ACC112 (cell line): ENCODE measurements around the gene BEST2.
A peak's percentile ranks its signal among the peaks of the same experiment; 100 is the strongest.
"Not testable (repeated sequence)": the region's sequence is repeated elsewhere in the genome, so short reads cannot be mapped to it uniquely, and the experiment has no call there.

Source experiments
- H2AFZ ChIP-seq: fragments of 200-600 bp; sonication (generic); one replicate; pipeline ENCODE4 v1.6.0; 2017; ENCODE audit warnings: antibody characterized with exemption, low read length; ENCODE audit not compliant: unreplicated experiment
- H3K27ac ChIP-seq: fragments of 200-600 bp; sonication (generic); 2 replicates; pipeline ENCODE4 v1.5.1; 2014; ENCODE audit warnings: low read depth, mild to moderate bottlenecking, antibody characterized with exemption, low read length, moderate library complexity
- H3K27me3 ChIP-seq: fragments of 200-600 bp; sonication (generic); 2 replicates; pipeline ENCODE4 v1.6.1; 2014; ENCODE audit warnings: mild to moderate bottlenecking, antibody characterized with exemption, low read length, moderate library complexity, mixed read lengths; ENCODE audit not compliant: insufficient read depth
- H3K36me3 ChIP-seq: fragments of 200-600 bp; sonication (generic); 2 replicates; pipeline ENCODE4 v1.6.1; 2016; ENCODE audit warnings: mild to moderate bottlenecking, antibody characterized with exemption, low read length, moderate library complexity, mixed read lengths; ENCODE audit not compliant: insufficient read depth
- H3K4me1 ChIP-seq: fragments of 200-600 bp; sonication (generic); one replicate; pipeline ENCODE4 v1.6.1; 2016; ENCODE audit warnings: low read length, mixed read lengths; ENCODE audit not compliant: insufficient read depth, unreplicated experiment, control insufficient read depth
- H3K4me3 ChIP-seq: fragments of 200-600 bp; sonication (generic); 2 replicates; pipeline ENCODE4 v1.5.1; 2014; ENCODE audit warnings: mild to moderate bottlenecking, low read depth, low read length
- H3K79me2 ChIP-seq: fragments of 200-600 bp; sonication (generic); one replicate; pipeline ENCODE4 v1.6.0; 2016; ENCODE audit warnings: low read length; ENCODE audit not compliant: control insufficient read depth, unreplicated experiment, insufficient read depth

BEST2 gene

DNA sequence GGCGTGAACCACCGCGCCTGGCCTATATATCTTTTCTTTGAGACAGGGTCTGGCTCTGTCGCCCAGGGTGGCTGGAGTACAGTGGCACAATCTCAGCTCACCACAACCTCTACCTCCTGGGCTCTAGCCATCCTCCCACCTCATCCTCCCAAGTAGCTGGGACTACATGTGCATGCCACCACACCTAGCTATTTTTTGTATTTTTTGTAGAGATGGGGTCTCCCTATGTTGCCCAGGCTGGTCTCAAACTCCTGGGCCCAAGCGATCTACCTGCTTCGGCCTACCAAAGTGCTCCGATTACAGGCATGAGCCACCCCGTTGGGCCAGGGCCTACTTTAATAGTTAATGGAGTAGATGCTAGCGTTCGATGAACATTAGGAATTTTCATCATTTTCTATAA, 31.3 kb upstream of the BEST2 start:
- H3K27ac ChIP-seq: 0 out of 2 replicates have a peak overlapping the region, but pooled peaks have one; percentile 90

DNA sequence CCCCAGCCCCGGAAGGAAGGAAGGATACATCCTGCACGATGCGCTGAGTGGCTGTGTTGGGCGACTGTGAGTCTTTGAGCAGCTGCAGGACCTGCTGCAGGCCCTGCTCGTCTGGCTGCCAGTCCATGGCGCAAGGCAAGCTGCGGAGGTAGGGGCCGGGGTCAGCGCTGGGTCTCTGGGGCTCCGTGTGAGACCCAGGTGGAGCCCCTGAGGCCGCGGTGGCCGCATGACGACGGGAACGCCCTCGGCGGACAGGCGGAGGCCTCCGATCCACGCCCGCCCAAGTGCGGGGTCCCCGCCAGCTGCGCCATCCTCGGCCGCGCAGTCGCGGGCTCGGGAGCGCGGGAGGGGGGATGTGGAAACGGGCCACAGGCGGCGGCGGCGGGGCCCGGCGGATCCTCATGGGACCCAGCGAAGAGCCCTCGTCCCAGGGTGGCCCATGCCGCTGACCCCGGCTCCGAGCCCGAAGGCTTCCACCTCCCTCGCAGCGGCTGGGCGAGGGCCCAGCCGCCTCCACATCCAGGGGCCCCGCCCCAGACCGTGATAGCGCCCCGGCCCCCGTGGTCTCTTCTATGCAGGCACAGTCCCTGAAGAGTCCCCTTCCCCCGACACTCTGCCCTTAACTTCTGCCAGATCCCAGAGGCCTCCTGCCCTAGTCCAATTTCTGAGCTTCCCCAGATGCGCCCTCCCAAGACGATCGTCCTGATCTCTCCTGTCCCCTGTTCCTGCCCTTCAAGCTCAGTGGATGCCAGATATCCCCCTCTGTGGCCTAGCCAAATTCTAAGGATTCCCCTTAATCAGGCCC, 30.5 kb upstream of the BEST2 start:
- H2AFZ ChIP-seq: no peak overlapping the region
- no peaks in the 10 kb centered on the region for H3K36me3 ChIP-seq
- peaks cover 59% of the 10 kb centered on the region for H3K79me2 ChIP-seq
- H3K27me3 ChIP-seq: no peaks in the 10 kb centered on the region
- H3K27ac ChIP-seq: peak overlapping the region; percentile 90
- H3K4me1 ChIP-seq: peaks cover 14% of the 10 kb centered on the region
- peak overlapping the region; percentile 98 for H3K4me3 ChIP-seq

More for the DNA sequence above, 31.3 kb upstream of the BEST2 start:
- H2AFZ ChIP-seq: no peak overlapping the region
- no peaks in the 10 kb centered on the region for H3K27me3 ChIP-seq
- peaks cover 66% of the 10 kb centered on the region for H3K79me2 ChIP-seq
- H3K36me3 ChIP-seq: no peaks in the 10 kb centered on the region
- peaks cover 14% of the 10 kb centered on the region for H3K4me1 ChIP-seq
- H3K4me3 ChIP-seq: peak overlapping the region; percentile 98

DNA sequence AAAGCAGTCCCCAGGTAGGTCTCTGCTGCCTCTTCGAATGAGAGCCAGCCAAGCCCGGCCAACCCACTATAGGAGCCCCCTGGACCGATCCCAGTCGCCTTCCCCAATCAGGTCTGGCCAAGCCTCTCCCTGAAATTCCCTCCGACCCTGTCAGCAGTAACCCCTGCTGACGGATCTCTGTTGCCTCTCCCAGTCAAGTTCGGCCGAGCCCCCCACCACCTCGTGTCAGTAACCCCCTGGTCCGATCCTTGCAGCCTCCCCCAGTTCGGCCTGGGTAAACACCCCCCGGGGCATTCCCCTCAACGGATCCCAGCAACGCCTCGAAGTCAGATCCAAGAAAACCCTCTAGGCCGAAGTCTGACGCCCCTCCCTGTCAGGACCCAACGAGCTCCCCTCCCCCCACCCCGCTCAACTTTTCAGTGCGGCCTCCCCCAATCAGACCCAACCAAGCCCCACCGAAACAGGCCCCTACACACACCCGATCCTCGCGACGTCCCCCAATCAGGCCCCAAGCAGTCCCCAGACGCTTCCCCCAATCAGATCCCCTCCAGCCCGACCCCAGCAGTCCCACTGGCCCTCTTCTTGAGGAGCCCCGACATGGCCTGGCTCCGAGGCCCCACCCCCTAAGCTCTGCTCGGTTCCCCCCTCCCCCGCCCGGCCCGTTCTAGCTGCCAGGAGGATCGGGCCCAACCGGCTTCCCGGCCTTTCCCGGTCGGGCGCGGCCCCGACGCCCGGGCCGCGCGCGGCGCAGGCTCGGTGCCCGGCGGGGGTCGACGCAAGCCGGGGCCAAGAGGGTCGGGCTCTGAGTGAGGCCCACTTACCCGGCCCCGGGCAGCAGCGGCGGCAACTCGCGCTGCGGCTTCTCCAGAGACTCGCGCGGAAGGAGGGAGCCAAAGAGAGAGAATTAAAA, 29.7 kb upstream of the BEST2 start:
- H2AFZ ChIP-seq: peak overlapping the region; percentile 6
- H3K79me2 ChIP-seq: peaks cover 53% of the 10 kb centered on the region
- no peaks in the 10 kb centered on the region for H3K36me3 ChIP-seq
- peak overlapping the region; percentile 98 for H3K4me3 ChIP-seq
- no peaks in the 10 kb centered on the region for H3K27me3 ChIP-seq
- H3K4me1 ChIP-seq: peaks cover 14% of the 10 kb centered on the region
- peak overlapping the region; percentile 90 for H3K27ac ChIP-seq

DNA sequence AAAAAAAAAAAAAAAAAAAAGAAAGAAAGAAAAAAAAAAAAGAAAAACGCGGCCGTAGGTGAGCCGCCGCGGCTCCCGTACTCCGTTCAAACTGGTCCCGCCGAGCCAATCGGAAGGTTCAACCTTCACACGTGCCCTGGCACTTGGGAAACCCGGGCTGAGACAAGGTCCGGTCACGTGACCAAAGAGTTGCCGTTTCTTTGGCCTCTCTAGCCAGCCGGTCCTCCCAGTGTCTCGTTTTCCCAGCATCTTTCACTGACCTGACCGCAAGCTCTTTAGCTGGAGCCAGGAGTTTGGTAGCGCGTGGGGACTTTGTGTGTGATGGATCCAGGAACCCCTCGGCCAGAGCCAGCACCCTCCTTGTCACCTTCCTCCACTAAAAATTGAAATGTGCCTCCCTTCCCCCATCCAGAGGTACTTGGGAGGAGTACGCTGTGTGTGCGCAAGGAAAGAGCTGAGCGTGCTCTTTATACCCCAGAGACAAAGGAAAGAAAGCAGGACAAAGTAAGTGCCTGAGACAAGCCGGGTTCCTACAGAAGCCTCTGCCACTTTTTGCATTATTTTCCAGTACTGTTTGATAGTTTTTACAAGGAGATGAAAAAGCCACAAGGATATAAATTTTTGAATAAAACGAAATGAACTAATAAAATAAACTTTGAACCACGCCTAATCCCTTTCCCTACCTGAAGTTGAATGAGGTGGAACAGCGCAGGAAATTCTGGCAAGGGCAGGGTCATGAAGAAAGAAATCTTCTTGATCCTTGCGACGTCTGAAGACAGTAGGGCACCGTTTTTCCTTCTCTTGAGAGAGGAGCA, 28.8 kb upstream of the BEST2 start:
- Histone ChIP-seq H3K4me1 (peaks cover 14% of the 10 kb centered on the region), H3K27ac (peak overlapping the region; percentile 90), H2AFZ (peak overlapping the region; percentile 61), H3K4me3 (peak overlapping the region; percentile 98), H3K36me3 (no peaks in the 10 kb centered on the region), H3K79me2 (peaks cover 48% of the 10 kb centered on the region), H3K27me3 (no peaks in the 10 kb centered on the region)

DNA sequence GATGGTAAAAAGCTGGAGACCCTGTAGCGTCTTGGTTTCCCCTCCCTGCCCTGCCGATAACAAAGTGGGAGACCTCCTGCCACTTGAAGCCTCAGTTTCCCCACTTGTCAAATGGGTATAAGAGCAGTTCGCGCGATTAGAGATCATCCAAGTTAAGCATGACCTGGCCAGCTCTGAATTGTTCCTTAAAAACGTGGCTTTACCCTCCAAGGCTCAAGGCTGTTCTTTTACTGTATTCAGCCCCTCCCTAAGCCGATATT, 28.3 kb upstream of the BEST2 start:
- no peaks in the 10 kb centered on the region for H3K36me3 ChIP-seq
- H3K4me1 ChIP-seq: peaks cover 13% of the 10 kb centered on the region
- H3K27me3 ChIP-seq: no peaks in the 10 kb centered on the region
- peak overlapping the region; percentile 80 for H2AFZ ChIP-seq
- peak overlapping the region; percentile 69 for H3K27ac ChIP-seq
- H3K79me2 ChIP-seq: peaks cover 44% of the 10 kb centered on the region
- H3K4me3 ChIP-seq: peak overlapping the region; percentile 98

DNA sequence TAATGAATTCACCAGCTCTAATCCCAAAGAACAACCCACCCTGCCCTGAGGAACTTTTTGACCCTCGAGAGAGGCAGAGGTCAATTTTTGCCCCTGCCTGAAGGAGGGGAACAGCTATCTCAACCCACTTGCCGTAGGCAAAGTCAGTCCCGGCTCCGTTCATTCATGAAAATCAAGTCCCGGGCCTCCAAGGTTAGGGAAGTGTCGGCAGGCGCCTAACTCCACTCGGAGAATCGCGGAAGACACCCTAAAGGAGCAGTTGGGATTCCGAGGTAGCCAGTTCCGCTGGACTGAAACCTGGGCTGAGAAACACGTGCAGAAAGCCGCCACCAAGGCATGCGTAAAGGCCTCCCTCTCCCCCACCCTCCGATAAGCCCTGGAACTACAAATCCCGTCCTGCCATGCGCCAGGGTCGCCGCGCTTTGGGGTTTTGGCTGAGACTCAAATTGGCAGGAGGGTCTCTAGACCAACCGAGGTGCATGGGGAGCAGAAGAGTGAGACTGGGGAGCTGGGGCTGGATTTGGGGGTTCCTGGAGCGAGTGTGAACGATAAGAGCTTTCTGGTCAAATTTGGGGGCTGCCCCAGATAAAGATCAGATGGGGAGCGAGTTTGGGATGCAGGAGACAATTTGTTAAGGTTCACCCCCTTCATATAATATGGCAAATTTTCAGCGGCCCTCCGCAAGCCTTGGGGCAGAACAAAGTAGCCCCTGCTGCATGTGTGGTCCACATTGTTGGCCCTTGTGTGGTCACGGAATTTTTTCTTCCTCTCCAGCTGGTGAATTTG, 27.8 kb upstream of the BEST2 start, which contains the start of gene TNPO2:
TNPO2 (minus strand) TSS at position 292 of the 786 bp plus-strand sequence. CDS start 2,955 bp downstream, outside the sequence.
- Histone ChIP-seq H3K36me3 (no peaks in the 10 kb centered on the region), H2AFZ (peak within 1 kb of the TSS; percentile 80), H3K27ac (peak within 1 kb of the TSS; percentile 69), H3K27me3 (no peaks in the 10 kb centered on the region), H3K4me3 (peak within 1 kb of the TSS; percentile 98), H3K4me1 (peaks cover 7% of the 10 kb centered on the region), H3K79me2 (peaks cover 39% of the 10 kb centered on the region)

DNA sequence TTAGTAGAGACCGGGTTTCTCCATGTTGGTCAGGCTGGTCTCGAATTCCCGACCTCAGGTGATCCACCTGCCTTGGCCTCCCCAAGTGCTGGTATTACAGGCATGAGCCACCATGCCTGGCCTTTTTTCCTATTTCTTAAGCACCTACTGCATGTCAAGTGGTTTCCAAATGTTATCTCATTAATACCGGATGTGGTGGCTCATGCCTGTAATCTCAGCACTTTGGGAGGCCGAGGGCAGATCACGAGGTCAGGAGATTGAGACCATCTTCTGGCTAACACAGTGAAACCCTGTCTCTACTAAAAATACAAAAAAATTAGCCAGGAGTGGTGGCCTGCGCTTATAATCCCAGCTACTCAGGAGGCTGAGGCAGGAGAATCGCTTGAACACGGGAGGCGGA, 26.0 kb upstream of the BEST2 start:
- H2AFZ ChIP-seq, H3K27me3 ChIP-seq, H3K4me1 ChIP-seq, H3K27ac ChIP-seq, H3K4me3 ChIP-seq, H3K36me3 ChIP-seq: not testable (repeated sequence)
- H3K79me2 ChIP-seq: peaks cover 27% of the 10 kb centered on the region

DNA sequence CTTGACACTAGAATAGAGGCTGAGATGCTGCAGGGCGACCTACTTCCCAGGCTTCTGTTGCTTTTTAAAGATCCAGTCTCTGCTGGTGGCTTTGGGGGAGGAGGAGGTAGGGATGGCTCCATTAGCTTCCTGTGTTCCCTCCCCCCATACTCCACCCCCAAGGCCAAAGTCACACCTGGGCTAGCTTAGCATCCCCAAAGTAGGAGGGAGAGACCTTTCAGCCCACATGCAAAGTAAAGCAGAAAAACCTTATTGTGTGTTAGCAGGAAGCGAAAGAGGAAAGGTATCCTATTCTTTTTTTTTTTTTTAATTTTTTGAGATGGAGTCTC, 24.6 kb upstream of the BEST2 start:
- Histone ChIP-seq H3K4me3 (no peak overlapping the region), H2AFZ (no peak overlapping the region), H3K27me3 (no peaks in the 10 kb centered on the region), H3K4me1 (no peaks in the 10 kb centered on the region), H3K79me2 (peaks cover 25% of the 10 kb centered on the region), H3K36me3 (no peaks in the 10 kb centered on the region), H3K27ac (no peak overlapping the region)

DNA sequence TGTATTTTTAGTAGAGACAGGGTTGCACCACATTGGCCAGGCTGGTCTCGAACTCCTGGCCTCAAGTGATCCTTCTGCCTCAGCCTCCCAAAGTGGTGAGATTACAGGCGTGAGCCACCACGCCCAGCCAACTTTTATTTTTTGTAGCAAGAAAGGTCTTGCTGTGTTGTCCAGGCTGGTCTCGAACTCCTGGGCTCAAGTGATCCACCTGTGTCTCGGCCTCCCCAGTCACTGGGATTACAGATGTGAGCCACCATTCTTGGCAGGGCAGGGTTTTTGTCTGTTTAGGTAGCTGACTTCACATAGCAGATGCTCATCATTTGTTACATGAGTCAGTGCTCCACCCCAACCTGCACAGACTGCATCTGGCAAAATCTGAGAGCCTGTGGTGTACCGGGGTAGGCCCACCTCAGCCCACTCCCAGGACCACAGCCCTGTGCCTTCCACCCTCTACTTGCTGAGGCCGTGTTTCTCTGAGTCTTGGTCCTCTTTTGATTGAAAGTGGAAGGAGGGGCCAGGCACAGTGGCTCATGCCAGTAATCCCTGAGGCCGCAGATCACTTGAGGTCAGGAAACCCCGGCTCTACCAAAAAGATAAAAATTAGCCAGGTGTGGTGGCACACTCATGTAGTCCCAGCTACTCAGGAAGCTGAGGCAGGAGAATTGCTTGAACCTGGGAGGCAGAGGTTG, 23.7 kb upstream of the BEST2 start:
- Histone ChIP-seq H3K4me3 (no peak overlapping the region), H3K79me2 (peaks cover 33% of the 10 kb centered on the region), H3K4me1 (peaks cover 2% of the 10 kb centered on the region), H3K36me3 (no peaks in the 10 kb centered on the region), H2AFZ (no peak overlapping the region), H3K27me3 (no peaks in the 10 kb centered on the region), H3K27ac (no peak overlapping the region)
